Activated CD4-positive, alpha-beta T cell treated with anti-CD3 and anti-CD28 coated beads, Interleukin-2, Interleukin-4, amounts not matched to agents 100 ng/mL and 50 ng/mL, durations not matched to agents 16 hours and 8 hours (primary cell): ENCODE results near the gene PIEZO2.
"Not testable (repeated sequence)": the region's sequence is repeated elsewhere in the genome, so short reads cannot be mapped to it uniquely, and the experiment has no call there.

Experiments used
- DNase-seq: peaks from one replicate; pipeline ENCODE4 v3.0.0-alpha.2; 2020; ENCODE audit warnings: low spot score

PIEZO2 gene

GRCh38 chr18:10894501-10894900, 254.9 kb downstream of the PIEZO2 start:
- no peak for DNase-seq

- DNase-seq: no peak
Observed at GRCh38 chr18:10893761-10894160, 255.6 kb downstream of the PIEZO2 start.

- DNase-seq: no peak
Observed at GRCh38 chr18:10893196-10893595, 256.2 kb downstream of the PIEZO2 start.

- no peak for DNase-seq
Observed at GRCh38 chr18:10892786-10893185, 256.6 kb downstream of the PIEZO2 start.

GRCh38 chr18:10890022-10890421, 259.3 kb downstream of the PIEZO2 start:
- no peak for DNase-seq

GRCh38 chr18:10878703-10879102, 270.7 kb downstream of the PIEZO2 start:
- DNase-seq: no peak

- no peak for DNase-seq
Observed at GRCh38 chr18:10877987-10878386, 271.4 kb downstream of the PIEZO2 start.

GRCh38 chr18:10875811-10876210, 273.6 kb downstream of the PIEZO2 start:
- DNase-seq: no peak

- DNase-seq: no peak
Observed at GRCh38 chr18:10872304-10872703, 277.1 kb downstream of the PIEZO2 start.

- no peak for DNase-seq
Observed at GRCh38 chr18:10864722-10865121, 284.6 kb downstream of the PIEZO2 start.

GRCh38 chr18:10863026-10863425, 286.3 kb downstream of the PIEZO2 start:
- no peak for DNase-seq

GRCh38 chr18:10860928-10861327, 288.4 kb downstream of the PIEZO2 start:
- DNase-seq: no peak

GRCh38 chr18:10860382-10860781, 289.0 kb downstream of the PIEZO2 start:
- DNase-seq: no peak

- DNase-seq: no peak
Observed at GRCh38 chr18:10858477-10858876, 290.9 kb downstream of the PIEZO2 start.

GRCh38 chr18:10856132-10856531, 293.2 kb downstream of the PIEZO2 start:
- DNase-seq: no peak

- no peak for DNase-seq
Observed at GRCh38 chr18:10852385-10853303, 296.7 kb downstream of the PIEZO2 start.

- peak; percentile 46 for DNase-seq
Observed at GRCh38 chr18:10851824-10852319, 297.5 kb downstream of the PIEZO2 start.

- DNase-seq: no peak
Observed at GRCh38 chr18:10850840-10851239, 298.5 kb downstream of the PIEZO2 start.

- DNase-seq: no peak
Observed at GRCh38 chr18:10850216-10850615, 299.2 kb downstream of the PIEZO2 start.

GRCh38 chr18:10847907-10848306, 301.5 kb downstream of the PIEZO2 start:
- no peak for DNase-seq

- no peak for DNase-seq
Observed at GRCh38 chr18:10847408-10847790, 302.0 kb downstream of the PIEZO2 start.

GRCh38 chr18:10846657-10847407, 302.5 kb downstream of the PIEZO2 start:
- DNase-seq: no peak

GRCh38 chr18:10846035-10846434, 303.3 kb downstream of the PIEZO2 start:
- not testable (repeated sequence) for DNase-seq
